GM21576 (cell line): Measurements from ENCODE around the gene CASR.

Source experiments
- ATAC-seq: cut with Tn5 transposase; IDR thresholded peaks from one replicate; pipeline ENCODE4 v1.9.1; 2021; ENCODE audit warnings: mild to moderate bottlenecking, moderate library complexity; ENCODE audit not compliant: unreplicated experiment

Gene CASR

DNA sequence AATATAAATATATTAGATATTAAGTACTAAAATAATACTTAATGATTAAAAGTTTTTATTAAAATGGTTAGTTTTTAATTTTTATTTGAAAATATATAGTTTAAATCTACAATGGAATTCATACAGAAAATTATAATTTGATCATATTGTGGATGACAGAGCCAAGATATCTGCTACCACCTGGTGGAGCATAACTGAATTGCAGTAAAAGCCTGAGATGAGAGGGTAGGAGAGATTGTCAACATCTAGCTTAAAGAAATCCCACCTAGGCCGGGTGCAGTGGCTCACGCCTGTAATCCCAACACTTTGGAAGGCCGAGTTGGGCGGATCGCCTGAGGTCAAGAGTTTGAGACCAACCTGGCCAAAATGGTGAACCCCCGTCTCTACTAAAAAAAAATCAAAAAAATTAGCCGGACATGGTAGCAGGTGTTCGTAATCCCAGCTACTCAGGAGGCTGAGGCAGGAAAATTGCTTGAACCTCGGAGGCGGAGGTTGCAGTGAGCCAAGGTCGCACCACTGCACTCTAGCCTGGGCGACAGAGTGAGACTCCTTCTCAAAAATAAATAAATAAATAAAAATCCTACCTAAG is 116.5 kb downstream of the CASR start:
- no peak for ATAC-seq

DNA sequence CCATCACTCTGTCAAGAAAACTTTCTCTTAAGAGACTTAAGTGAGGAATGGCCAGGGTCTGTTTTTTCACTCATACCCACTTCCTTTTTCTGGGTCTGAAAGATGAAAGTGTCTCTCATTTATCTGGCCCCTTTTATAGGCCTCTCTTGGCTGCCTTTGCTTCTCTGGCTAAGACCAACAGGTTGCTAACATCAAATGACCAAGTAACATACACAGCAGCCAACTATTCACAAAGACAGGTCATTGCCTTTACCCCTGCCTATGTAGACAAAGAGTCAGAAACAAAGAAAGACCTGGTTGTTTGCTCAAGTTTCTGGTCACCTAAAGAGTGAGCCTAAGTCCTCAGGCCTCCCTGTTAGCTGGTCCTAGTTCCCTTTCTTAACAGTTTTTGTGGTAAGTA is 117.6 kb downstream of the CASR start:
- no peak for ATAC-seq

DNA sequence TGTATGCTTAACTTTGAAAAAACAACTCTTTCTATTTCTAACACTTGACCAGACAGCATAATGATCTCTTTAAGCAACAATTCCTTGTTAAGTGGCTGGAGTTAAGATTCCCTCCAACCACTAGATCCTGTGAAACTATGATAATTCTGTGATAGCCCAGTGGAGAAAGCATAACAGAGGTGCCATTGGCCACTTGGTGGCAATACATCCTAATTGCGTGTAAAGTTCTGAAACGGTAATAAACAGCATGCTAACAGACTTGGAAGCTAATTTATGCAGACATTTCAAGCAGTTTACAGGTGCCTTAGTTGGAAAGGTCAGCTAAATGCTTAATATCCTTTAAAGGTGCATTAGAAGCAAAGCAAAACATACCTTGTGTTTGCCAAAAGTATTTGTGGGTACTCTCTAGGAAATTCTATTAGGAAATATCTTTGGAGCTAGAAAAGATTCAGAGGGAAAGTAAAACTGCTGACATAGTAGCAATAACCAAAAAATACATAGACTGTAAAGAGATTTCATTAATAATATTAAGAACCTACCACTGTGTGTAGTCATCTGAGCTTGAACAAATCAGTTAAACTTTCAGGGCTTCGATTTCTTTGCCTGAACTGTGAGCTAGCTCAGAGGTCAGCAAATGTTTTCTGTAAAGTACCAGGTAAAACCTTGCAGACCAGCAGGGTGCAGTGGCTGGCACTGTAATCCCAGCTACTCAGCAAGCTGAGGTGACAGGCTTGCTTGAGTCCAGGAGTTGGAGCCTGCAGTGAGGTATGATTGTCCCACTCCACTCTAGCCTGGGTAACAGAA is 122.6 kb downstream of the CASR start:
- no peak for ATAC-seq

DNA sequence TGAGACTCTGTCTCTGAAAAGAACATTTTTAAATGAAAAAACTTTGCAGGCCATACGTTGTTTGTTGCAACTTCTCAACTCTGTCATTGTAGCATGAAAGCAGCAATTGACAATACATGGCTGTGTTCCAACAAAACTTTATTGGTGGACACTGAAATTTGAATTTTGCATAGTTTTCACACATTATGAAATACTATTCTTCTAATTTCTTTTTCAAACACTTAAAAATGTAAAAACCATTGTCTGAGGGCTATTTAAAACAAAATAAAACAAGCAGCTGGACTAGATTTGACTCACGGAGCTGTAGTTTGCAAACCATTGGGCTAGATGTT is 123.1 kb downstream of the CASR start:
- no peak for ATAC-seq

DNA sequence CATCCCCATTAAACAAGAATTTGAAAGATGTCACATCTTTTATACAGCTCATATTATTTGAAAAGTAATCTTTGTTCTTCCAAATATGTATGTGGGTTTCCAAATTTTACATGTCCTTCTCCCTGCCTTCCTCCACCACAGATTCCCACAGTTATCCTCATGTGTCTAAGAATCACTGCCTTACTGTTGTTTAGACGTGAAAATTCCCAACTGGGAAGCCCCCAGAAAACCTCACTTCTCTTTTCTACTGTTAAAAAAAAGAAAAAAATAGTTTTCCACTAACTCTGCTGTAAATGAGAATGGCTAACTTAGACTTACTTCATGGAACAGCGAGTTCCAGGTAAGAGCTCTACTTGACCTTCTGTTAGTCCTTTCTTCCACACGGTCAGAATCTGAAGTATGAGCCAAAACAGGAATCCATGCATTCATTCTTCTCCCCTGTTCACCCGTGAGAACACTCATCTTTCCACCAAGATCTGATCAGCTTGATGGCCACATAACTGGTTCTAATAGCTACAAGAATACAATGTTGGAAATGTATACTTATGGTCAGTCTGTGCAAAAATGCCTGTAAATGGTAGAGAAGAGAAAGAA is 123.7 kb downstream of the CASR start:
- no peak for ATAC-seq

DNA sequence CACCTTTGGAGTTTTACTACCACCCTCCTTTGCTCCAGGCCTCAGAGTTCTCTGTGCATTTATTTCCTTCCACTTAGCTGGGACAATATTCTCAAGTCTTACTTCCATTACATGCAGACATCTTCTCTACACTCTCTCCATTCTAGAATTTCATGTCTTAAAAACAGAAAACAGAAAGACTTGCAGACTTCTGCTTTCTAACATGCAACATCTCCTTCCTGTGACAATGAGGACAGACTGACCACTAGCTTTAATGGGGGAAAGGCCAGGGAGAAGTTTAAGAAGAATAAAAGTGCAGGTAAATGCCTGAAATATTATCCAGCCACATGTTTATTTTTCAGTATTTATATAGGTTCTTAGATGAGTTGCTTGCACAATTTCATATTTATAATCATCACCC is 124.5 kb downstream of the CASR start:
- no peak for ATAC-seq

DNA sequence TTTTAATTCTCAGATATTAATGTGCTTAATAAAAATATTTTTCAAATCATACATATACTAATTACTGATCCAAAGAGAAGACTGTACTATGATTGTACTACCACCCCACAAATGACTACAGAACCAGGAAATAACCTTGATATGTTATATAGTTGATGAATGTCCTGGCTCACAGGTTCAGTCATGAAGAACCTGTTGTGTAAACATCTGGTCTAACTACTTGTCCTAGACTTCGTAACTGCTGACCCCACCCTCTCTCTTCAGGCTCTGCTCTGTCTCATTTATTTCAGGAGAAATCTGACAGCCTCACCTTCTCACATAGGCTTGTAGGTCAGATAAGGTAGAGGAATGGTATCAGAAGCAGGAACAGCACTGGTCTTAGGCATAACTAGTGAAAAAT is 126.9 kb downstream of the CASR start:
- no peak for ATAC-seq

DNA sequence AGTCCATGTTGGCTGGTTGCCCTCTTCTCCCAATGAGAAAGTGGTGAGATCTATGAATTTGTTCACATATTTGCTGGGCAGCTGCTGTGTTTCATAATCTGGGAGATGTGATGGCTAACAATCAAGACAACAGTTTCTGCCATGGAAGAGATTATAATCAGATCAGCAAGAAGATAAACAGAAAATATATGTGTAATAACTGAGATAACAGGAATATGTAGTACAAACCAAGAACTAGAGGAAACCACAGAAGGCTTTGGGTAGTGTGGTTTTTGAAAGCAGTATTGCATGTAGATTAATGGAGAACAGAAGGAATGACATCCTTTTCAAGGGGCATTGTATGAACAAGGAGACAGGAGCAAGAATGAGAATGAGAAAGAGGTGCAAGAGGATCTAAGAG is 129.4 kb downstream of the CASR start:
- ATAC-seq, result no peak

DNA sequence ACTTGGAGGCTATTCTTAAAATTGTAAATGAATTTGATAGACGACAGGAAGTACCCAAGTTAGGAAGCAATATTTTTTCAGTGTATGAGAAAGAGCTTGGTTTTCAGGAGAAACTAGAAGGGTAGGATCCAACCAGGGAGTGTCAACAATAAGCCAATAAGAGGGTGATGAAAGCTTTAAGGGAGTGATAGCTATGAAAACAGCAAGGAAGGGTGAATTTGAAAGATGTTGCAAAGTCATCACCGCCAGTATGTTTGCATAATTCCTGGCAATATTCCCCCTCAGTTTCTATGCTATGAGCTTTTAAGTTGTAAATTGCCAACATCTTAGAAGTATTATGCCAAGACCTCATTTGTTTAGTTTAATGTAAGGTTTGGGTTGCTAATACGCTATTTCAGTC is 129.8 kb downstream of the CASR start:
- ATAC-seq, result no peak

DNA sequence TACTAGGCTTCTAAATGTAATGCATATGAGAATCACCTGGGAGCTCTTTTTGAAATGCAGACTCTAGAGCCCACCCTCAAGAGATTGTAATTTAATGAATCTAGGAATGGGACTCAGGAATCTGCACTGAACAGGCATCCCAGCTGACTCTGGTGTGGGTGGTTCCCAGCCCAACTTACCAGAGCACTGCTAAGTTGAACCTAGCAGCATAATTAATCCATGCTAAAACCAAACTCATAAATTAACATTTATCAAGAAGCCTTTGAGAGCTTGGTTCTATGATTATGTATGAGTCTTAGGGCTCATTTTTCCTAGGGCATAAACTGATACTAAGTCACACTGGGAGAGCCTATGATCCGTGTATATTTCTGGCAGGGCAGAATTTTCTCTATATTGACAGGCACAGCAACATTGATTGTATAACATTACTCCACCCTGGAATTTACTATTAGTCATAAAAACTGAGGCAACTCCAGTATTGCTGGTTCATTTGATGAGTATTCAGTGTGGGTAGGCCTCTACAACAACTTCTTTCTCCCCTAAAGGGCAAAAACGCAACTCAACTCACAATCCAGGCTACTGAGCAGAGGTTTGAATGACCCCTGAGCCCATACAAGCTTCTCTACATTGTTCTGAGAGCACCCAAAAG is 130.9 kb downstream of the CASR start:
- ATAC-seq, result no peak

DNA sequence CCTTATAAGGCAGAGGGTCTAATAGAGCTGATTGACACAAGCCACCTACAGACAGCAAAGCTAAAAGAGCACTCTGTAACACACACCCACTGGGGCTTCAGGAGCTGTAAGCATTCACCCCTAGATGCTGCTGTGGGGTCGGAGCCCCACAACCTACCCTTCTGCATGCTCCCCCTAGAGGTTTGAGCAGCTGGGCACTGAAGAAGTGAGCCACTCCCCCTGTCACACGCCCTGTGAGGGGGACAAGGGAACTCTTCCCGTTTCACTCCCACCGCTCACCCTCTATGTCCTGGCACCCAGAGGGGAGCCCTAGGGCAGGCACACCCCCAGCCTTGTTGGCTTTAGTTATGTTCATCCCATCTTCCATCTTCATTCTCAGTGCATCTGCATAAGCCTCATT is 132.2 kb downstream of the CASR start:
- ATAC-seq, result no peak

DNA sequence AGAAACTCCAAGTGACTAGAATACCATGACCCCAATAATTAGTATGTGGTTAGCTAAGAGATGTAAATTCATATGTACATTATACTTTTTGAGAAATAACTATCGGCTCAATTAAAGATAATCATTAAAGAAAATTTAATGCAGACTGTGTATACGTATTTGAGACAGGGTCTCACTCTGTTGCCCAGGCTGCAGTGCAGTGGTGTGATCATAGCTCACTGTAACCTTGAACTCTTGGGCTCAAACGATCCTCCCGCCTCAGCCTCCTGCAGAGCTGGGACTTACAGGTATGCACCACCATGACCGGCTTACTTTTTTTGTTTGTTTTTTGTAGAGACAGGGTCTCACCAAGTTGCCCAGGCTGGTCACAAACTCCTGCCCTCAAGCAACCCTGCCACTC is 132.9 kb downstream of the CASR start:
- ATAC-seq, result no peak

DNA sequence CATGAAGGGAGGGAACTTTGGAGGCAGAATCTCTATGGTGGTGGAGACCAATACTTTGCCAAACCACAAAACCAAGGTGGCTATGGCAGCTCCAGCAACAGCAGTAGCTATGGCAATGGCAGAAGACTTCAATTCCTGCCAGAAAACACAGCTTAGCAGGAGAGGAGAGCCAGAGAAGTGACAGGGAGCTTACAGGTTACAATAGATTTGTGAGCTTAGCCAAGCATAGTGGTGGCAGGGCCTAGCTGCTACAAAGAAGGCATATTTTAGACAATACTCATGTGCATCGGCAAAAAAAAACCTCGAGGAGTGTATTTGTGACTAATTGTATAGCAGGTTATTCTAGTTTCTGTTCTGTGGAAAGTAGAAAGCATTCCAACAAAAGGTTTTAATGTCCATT is 135.2 kb downstream of the CASR start:
- no peak for ATAC-seq

DNA sequence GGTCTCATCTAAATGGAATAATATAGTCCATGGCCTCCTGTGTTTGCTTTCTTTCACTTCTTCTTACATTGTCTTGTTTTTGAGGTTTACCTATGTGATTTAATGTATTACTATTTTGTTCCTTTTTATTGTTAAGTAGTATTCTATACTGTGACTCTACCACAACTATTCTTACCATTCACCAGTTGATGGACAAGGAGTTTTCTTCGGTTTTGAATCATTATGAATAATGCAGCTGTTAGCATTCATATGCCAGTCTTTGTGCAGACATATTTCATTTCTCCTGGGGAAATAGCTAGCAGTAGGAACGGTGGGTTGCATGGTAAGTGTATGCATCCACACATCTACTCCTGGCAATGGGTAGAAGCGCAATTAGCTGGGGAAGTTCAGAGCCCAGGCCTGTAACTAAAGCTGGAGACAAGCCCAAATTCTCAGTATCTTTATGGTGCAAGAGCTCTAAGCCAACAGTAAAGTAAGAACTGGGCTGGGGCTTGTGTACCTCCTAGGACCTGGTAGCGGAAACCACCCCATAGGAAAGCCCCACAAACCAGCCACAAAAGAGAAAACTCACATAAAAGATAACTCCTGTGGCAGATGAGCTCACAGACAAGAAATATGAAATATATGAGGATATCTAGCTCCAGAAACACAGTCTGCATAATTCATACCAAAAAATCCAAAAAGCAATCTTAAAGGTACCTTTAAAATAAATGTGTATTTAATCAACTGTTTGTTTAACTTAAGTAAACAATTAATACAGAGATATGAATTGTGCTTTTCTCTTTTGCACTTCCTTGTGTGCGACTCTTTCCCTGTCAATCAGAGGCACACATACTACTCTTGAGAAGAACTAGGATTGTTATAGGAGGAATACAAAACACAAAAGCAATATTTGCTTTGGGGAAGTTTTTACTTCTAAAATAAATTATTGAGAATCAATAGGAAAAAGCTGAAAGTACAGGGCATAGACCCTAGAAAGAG is 138.9 kb downstream of the CASR start:
- ATAC-seq, result no peak

DNA sequence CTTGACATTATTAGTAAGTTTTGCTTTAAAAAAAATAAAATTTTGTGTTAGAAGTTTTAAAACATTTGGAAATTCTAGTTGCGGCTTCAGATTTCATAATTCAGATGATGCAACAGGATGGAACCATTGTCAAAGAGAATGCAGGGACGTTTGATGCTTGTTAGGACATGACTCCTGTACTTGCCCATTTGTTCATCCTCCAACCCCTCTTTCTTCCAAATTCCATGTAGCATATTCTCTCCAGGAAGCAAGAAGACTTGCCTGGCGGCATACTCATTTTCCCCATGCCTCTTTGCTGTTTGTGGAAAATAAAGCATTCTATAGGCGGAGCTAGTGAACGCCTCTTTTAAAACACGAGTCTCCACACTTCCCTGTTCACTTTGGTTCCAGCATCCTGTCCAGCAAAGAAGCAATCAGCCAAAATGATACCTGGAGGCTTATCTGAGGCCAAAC is 141.4 kb downstream of the CASR start, which contains the start of gene CSTA:
Gene CSTA (plus strand): TSS at position 378 of the 453 bp plus-strand sequence. CDS start 45 bp downstream, at position 423.
- no peak for ATAC-seq

DNA sequence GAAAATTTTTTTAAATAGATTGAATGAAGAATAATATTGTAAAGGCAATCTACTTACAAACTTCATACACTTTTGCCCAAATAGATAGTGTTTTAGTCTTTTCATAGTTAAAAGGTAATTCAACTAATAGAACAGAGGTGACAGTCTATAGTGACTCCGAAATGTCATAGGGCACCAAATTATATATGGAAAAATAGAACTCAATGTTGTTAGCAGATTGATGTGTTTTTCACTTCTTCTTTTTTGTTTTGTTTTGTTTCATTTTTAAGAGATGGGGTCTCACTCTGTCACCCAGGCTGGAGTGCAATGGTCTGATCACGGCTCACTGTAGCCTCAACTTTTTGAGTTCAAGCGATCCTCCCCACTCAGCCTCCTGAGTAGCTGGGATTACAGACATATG is 142.3 kb downstream of the CASR start:
- no peak for ATAC-seq

DNA sequence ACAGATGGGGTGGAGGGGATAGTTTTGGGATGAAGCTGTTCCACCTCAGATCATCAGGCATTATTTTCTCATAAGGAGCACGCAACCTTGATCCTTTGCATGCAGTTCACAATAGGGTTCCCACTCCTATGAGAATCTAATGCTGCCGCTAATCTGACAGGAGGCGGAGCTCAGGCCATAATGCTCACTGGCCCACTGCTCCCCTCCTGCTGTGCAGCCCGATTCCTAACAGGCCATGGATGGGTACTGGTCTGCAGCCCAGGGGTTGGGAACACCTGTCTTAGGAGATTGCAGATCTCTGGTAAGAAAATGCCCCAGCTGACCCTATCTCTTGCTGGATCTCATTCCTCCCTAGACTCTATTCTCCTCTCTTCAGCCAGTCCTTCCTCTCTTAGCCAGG is 148.4 kb downstream of the CASR start:
- no peak for ATAC-seq

DNA sequence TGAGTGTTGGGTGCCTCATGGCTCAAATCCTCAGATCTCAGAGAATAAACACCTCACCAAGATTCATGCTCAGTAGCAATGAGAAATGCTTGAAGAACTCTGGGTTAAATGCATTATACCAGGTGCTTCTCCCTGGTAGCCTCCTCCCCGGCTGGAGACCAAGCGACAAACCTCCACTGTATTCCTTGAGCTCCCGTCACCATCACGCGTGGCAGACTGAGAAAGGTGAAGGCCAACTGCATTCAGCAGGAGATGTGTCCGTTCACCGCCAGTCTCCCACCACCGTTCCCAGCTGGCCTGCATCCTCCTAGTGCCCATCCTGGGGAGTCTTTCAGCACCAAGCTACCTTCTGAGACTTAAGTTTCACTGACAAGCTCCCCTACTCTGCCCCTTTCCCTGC is 149.1 kb downstream of the CASR start:
- ATAC-seq, result no peak
